D721Med (cell line): ENCODE data around the gene GABRB3.

Experiments
- DNase-seq: peaks from one replicate; pipeline ENCODE4 v3.0.0; 2011; ENCODE audit warnings: low spot score; ENCODE audit not compliant: insufficient read length
- FAIRE-seq: peaks from 2 replicates; lab custom pipeline; 2011; peaks lifted over from hg19 to GRCh38; lab: Jason Lieb, UNC
- TF ChIP-seq, protein P1 (sequence below): IDR thresholded peaks from 2 replicates; pipeline ENCODE4 v1.5.1; 2012; ENCODE audit warnings: mild to moderate bottlenecking, control low read depth; ENCODE audit not compliant: insufficient read depth; ENCODE audit errors: missing control alignments

GABRB3 gene

DNA sequence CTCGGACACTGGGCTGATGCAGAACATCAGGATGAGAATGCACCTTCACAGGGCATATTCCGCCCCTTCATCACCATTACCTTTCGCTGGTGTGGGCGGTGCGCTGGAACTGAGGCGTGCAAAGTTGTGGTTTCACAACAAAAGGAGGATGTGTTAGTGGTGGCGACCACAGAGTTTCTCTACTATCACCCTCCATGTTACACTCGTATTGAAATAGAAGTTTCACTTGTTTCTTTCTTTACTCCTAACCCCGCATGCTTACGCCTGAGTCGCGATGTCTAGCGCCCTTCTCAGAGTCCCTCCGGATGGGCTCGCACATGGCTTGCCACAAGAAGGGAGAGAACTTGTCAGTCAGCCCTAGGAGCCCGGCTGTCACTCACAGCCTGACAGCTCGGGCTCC, 148.7 kb downstream of the GABRB3 start:
- TF ChIP-seq, protein P1, sequence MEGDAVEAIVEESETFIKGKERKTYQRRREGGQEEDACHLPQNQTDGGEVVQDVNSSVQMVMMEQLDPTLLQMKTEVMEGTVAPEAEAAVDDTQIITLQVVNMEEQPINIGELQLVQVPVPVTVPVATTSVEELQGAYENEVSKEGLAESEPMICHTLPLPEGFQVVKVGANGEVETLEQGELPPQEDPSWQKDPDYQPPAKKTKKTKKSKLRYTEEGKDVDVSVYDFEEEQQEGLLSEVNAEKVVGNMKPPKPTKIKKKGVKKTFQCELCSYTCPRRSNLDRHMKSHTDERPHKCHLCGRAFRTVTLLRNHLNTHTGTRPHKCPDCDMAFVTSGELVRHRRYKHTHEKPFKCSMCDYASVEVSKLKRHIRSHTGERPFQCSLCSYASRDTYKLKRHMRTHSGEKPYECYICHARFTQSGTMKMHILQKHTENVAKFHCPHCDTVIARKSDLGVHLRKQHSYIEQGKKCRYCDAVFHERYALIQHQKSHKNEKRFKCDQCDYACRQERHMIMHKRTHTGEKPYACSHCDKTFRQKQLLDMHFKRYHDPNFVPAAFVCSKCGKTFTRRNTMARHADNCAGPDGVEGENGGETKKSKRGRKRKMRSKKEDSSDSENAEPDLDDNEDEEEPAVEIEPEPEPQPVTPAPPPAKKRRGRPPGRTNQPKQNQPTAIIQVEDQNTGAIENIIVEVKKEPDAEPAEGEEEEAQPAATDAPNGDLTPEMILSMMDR = no peak
- no peak for DNase-seq
- no peak for FAIRE-seq

DNA sequence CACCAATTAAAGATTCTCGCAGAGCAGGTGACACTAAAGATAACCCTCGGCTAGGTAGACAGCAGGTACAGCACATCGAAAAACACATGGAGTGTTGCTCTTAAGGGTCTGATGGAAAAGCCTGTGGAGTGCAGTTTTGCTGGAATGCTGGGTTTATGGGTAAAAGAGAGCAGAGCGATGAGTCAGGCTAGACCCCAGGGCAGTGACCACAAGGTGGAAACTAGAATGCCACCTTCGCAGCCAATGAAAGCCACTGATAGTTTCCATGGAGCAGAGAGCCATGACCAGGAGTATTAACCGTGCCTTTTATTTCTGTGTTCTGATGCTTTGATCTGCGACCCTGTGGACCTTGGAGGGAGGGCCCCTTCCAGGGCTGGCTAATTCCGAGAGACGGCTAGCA, 149.8 kb downstream of the GABRB3 start:
- DNase-seq (no peak), FAIRE-seq (no peak)
- TF ChIP-seq, protein P1 = no peak

DNA sequence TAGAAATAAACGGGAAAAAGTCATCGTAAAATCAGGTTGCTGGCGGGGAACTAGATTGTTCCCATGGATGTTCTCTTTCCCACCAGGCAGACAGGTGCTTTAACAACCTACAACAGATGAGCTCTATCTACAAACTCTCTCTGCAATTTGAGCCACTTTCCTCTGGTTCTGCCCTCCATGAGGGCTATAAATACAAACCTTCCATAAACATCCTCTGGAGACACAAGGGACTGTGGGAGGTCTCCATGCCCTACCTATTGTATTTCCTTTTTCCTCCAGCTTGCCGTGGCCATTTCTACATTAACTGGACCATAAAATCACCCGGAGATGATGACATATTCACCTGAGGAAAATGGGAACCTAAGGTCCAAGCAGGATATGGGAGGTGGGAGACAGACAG, 151.1 kb downstream of the GABRB3 start:
- FAIRE-seq = no peak
- TF ChIP-seq, protein P1 = no peak
- DNase-seq = no peak

DNA sequence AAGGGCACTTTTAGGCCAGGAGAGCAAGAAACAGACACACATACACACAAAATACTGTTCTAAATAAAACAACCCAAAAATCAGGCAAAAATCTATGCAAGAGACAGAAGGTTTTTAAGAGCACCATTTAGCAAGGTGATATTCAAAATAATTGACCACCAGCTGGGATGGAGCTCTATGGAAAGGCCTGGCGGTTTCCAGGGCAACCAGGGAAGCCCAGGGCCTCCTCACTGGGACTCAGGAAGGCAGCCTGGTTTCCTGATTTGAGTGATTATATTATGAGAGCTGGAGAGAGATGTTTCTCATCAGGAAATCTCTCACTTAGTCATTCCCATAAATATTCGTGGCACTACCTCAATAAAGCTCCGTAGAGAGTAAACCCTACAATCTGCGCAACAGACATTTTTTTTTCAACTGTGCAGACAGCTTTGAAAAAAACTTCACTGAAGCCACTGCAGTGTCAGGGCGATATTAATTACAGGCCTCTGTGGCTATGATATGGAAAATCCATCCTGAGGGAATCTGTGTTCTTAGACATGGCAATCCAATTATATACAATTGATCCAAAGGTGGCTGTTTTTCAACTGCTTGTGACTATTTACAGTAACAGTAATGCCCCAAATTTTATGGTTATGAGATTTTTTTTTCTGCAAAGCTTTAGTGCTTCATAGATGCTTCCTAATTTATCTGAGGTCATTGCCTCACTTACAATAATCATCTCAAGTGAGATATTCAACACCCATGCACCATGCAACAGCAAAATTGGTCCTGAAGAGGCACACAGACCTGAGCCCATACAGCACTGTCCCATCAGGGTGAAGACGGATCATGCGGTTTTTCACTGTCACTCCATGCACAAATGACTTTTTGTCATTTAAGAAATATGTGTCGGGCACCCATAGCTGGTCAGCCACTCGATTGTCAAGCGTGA, 152.1 kb downstream of the GABRB3 start:
- DNase-seq = no peak
- no peak for FAIRE-seq
- TF ChIP-seq, protein P1 = no peak

DNA sequence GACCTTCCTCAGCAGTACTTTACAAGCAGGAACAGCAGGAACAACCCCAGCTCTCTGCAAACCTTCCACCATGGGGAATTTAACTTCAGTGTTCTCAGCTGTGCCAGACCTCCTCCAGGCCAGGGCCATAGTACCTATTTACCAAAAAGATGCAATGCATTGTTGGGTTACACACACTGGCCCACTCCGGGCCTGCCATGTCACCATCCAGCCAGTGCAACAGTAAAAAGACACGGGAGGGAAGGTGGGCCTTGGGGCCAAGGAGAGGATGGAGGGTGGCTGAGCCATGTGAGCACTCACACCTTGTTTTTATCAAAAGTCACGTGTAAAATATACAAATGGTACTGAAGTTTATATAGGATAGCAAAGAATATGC, 157.0 kb downstream of the GABRB3 start:
- TF ChIP-seq, protein P1 = no peak
- DNase-seq (no peak), FAIRE-seq (no peak)

DNA sequence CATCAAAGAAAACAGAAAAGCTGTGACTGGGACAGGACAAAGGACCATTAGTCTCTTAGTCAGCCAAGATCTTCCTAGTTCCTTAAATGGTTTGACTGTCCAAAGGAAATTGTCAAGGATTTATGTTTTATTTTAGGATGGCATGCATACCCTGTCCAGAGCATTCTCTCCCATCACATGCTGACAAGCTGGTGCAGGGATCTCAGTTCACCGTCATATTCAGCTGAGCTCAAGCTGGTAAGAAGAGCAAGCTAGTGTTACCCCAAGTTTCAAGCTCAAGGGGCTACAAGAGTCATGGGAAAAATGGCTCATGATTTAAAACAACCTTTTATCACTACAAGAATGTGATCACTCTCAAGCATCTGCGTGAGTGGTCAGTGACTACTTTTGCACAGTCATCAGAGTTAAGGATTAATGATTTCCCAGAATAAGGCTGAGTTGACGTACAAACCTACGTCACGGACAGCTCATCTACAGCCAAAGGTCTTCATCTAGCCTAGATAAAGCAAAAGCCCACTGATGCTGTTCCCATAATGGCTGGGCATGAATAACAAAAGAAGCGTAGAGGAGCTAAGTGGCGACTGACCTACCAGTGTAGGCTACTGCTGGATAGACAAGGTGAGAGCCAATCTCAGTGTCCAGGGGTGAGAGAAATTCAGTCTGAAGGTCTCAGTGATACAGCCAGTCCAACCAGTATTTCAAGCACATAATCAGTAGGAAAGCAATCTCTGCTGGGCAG, 157.5 kb downstream of the GABRB3 start:
- FAIRE-seq (no peak), DNase-seq (no peak)
- TF ChIP-seq, protein P1 = no peak

DNA sequence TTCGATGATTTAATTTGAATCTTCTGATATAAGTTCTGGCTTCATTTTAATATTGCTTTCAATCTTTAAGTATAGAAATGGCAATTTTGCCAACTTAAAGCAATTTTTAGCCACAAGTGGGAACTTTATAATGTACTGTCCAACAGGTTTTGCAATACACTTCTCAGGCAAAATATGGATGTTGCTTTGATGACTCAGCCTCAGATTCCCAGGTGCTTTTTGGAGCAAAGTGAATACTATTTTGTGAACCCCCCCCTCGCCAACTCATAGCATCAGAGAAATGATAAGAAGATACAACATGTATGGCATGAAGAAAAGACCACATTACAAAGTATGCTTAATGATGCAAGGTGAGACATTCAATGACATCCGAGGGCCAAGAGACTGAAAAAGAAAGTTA, 158.1 kb downstream of the GABRB3 start:
- FAIRE-seq (no peak), DNase-seq (no peak)
- TF ChIP-seq, protein P1 = no peak
